Ovary (tissue), 9 donors: ENCODE results near the gene ROPN1B. TPM values are rescaled to one million over a fixed set of nuclear protein-coding genes. Genes with fewer than 3 reads are reported as not detected.
"Not testable (repeated sequence)": the region's sequence is repeated elsewhere in the genome, so short reads cannot be mapped to it uniquely, and the experiment has no call there.

Experiments used
- DNase-seq, 5 donors: peaks; one replicate each; pipeline ENCODE4 v3.0.0-alpha.2; 2019 to 2020
- H3K27ac ChIP-seq, 2 donors: fragments of 200-600 bp; one replicate each; pipeline versions ENCODE4 v1.5.1 to v1.8.0; 2019 to 2022
- H3K27me3 ChIP-seq: fragments of 200-600 bp; one replicate; pipeline ENCODE4 v1.8.0; 2022
- H3K36me3 ChIP-seq: fragments of 200-600 bp; sonication (generic); one replicate; pipeline ENCODE4 v1.5.1; 2019
- H3K4me1 ChIP-seq: one replicate; pipeline ENCODE4 v1.8.1; 2013; ENCODE audit warnings: mild to moderate bottlenecking, moderate library complexity; ENCODE audit not compliant: insufficient read depth
- H3K4me3 ChIP-seq: fragments of 200-600 bp; sonication (generic); one replicate; pipeline ENCODE4 v1.5.1; 2017
- H3K9me3 ChIP-seq, 2 donors: fragments of 200-600 bp in 1 of 2; sonication (generic) in 1 of 2; one replicate each; pipeline versions ENCODE4 v1.5.1 to v1.8.1; 2013 to 2019; ENCODE audit warnings: mild to moderate bottlenecking in 1 of 2, moderate library complexity in 1 of 2
- EP300 ChIP-seq: sonication (generic); formaldehyde crosslinking; IDR thresholded peaks from one replicate; pipeline ENCODE4 v1.6.1; 2017; ENCODE audit warnings: antibody characterized with exemption
- POLR2A ChIP-seq: fragments of 450-650 bp; IDR thresholded peaks from one replicate; pipeline ENCODE4 v1.6.1; 2017; ENCODE audit warnings: antibody characterized with exemption, mild to moderate bottlenecking, moderate library complexity
- WGBS, 3 donors: extraction: QIAGEN DNeasy Blood & Tissue Kit in 1 of 3; methylation state at CpG; one replicate each; pipeline versions ENCODE4 v1.1.5 to v1.1.7; 2013 to 2017; 5-methylcytosine and 5-hydroxymethylcytosine counted together
- intact Hi-C, 4 donors: fragments of 100-400 bp; cut with DNase I; formaldehyde crosslinking; loops; one replicate each; pipeline versions ENCODE4 v1.11.0 to v1.15.1; 2022 to 2023
- polyA plus RNA-seq, 2 donors: library from polyadenylated mRNA; stranded (reverse); fragments of 200-250 nt in 1 of 2; fragments of 350-450 nt in 1 of 2; fragmentation: Illumina TruSeq in 1 of 2; extraction: RNeasy Lipid Tissue Mini Kit (QIAGEN cat#74804) in 1 of 2; gene quantifications; one replicate each; pipeline ENCODE4 v1.2.3, GENCODE V29; 2013 to 2014
- total RNA-seq, 7 donors: library from RNA; depleted of rRNA in 2 of 7; stranded (reverse); fragments of >200 nt in 2 of 7; fragmentation: NEBNext Ultra II Directional in 3 of 7; extraction: Animal tissue kit (Norgen Biotek cat#: 25700) in 3 of 7; gene quantifications; one replicate each; pipeline versions ENCODE4 v1.1.0 to v1.2.4, GENCODE V29; 2016 to 2023
- TF ChIP-seq, protein P1 (sequence below), 3 donors: fragments of 450-650 bp in 2 of 3; fragments of 200-600 bp in 1 of 3; IDR thresholded peaks; one replicate each; pipeline versions ENCODE4 v1.5.1 to v1.8.0; 2016 to 2022; ENCODE audit warnings: antibody characterized with exemption in 3 of 3, mild to moderate bottlenecking in 1 of 3
- donor health status: DM: no; HTN: no; CAD: no; lungs with moderate emphysema.
- donor health status: DM: no; HTN: no; CAD: no.
- donor health status: Bipolar disorder and iron deficiency.
- donor health status: DM: yes; HTN: yes; CAD: no.
- donor health status: DM: no; HTN: no; CAD: no.
- donor health status: DM: yes; HTN: yes; CAD: no.

The ROPN1B gene
- total and polyA plus RNA-seq, 9 donors = 0.23 TPM; not detected in 8

DNA sequence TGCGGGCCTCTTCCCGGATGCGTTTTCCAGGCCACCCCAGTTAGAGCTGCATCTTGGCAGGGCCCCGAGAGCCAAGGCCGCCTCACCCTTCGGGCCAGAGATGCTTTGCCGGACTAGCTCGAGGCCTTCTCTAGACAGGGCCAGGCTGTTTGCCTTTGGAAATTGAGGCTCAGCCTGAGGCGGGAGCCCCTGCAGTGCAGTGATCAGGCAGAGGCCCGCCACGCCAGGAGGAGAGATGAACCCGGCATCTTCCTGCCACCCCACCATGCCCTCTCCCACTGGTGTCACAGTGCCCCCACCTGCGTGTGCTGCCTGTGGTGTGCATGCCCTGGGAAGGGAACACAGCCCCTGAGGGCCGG, 8.9 kb upstream of the ROPN1B start:
- Histone ChIP-seq H3K36me3 (no peaks in the 10 kb centered on the region), H3K27me3 (no peaks in the 10 kb centered on the region), H3K4me1 (no peaks in the 10 kb centered on the region), H3K27ac (no peak overlapping the region), H3K9me3 (no peaks in the 10 kb centered on the region), H3K4me3 (no peak overlapping the region)
- 93 to 98% (median 96%) methylated on average over 12 to 14 of the region's 14 CpGs for WGBS, 3 donors
- TF ChIP-seq, protein P1, sequence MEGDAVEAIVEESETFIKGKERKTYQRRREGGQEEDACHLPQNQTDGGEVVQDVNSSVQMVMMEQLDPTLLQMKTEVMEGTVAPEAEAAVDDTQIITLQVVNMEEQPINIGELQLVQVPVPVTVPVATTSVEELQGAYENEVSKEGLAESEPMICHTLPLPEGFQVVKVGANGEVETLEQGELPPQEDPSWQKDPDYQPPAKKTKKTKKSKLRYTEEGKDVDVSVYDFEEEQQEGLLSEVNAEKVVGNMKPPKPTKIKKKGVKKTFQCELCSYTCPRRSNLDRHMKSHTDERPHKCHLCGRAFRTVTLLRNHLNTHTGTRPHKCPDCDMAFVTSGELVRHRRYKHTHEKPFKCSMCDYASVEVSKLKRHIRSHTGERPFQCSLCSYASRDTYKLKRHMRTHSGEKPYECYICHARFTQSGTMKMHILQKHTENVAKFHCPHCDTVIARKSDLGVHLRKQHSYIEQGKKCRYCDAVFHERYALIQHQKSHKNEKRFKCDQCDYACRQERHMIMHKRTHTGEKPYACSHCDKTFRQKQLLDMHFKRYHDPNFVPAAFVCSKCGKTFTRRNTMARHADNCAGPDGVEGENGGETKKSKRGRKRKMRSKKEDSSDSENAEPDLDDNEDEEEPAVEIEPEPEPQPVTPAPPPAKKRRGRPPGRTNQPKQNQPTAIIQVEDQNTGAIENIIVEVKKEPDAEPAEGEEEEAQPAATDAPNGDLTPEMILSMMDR (IDR thresholded peaks at IDR 0.05) = no peak
- TF ChIP-seq EP300 (no peak), POLR2A (no peak)
- DNase-seq = no peak
- intact Hi-C loops = no loop called here

GRCh38 chr3:125960456-125961288, 8.3 kb upstream of the ROPN1B start:
- TF ChIP-seq, protein P1 (IDR thresholded peaks at IDR 0.05) = no peak
- no peak for TF ChIP-seq POLR2A
- TF ChIP-seq EP300 = no peak
- Histone ChIP-seq H3K27me3 (no peaks in the 10 kb centered on the region), H3K36me3 (no peaks in the 10 kb centered on the region), H3K27ac (no peak overlapping the region), H3K9me3 (no peaks in the 10 kb centered on the region), H3K4me3 (no peak overlapping the region), H3K4me1 (no peaks in the 10 kb centered on the region)
- 84 to 90% (median 86%) methylated on average over 10 to 11 of the region's 11 CpGs for WGBS, 3 donors
- intact Hi-C loops = no loop called here
- DNase-seq = no peak

DNA sequence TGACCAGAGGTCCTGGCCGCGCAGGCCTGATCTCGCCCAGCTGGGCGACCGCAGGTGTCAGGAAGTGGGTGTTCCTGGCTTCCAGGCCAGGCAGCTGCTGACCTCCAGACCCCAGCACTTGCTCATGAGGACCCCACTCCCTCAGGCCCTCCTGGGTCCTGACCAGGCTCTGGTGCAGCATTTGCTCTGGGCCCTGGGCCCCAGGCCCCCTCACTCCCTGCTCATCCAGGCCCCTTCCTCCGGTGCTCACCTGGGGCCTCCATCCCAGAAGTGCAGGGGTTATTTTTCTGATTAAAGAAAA, 7.7 kb upstream of the ROPN1B start:
- H3K27me3 ChIP-seq = no peaks in the 10 kb centered on the region
- H3K27ac ChIP-seq = no peak overlapping the region
- H3K36me3 ChIP-seq = no peaks in the 10 kb centered on the region
- WGBS, 3 donors = 58 to 89% (median 79%) methylated on average over 6 of the region's 6 CpGs
- H3K4me3 ChIP-seq = no peak overlapping the region
- DNase-seq = no peak
- H3K4me1 ChIP-seq = no peaks in the 10 kb centered on the region
- H3K9me3 ChIP-seq = no peaks in the 10 kb centered on the region
- intact Hi-C loops = no loop called here
- TF ChIP-seq POLR2A (no peak), EP300 (no peak)
- TF ChIP-seq, protein P1 (IDR thresholded peaks at IDR 0.05) = no peak

DNA sequence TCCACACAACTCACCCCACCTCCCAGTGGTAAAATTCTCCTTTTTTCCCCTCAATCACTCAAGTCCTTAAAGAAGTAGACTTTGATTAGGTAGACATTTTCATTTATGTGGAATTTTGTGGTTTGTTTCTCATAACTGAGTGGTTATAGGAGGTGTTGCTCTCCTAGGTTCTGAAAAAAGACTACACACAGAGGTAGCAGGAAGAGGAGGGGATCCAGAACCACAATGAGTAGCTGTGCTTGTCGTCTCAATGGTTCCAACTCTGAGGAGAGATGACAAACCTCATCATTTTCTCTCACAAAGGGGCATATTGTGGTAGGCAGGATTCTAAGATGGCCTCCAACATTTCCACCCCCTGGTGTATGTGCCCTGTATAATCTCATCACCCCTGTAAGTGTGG, 5.1 kb upstream of the ROPN1B start:
- DNase-seq, H3K27me3 ChIP-seq, intact Hi-C loops, H3K4me3 ChIP-seq, H3K4me1 ChIP-seq, H3K27ac ChIP-seq, H3K9me3 ChIP-seq, H3K36me3 ChIP-seq: not testable (repeated sequence)
- 57 to 84% (median 66%) methylated on average over 1 of the region's 1 CpG for WGBS, 3 donors

- H3K9me3 ChIP-seq = no peaks in the 10 kb centered on the region
- no peaks in the 10 kb centered on the region for H3K36me3 ChIP-seq
- intact Hi-C loops = no loop called here
- no peak overlapping the region for H3K4me3 ChIP-seq
- WGBS, 3 donors = 91 to 92% (median 92%) methylated on average over 3 of the region's 3 CpGs
- DNase-seq = no peak
- no peaks in the 10 kb centered on the region for H3K27me3 ChIP-seq
- no peaks in the 10 kb centered on the region for H3K4me1 ChIP-seq
- H3K27ac ChIP-seq = no peak overlapping the region
- TF ChIP-seq, protein P1 (IDR thresholded peaks at IDR 0.05) = no peak
- TF ChIP-seq EP300 (no peak), POLR2A (no peak)
Observed at GRCh38 chr3:125965505-125965904, 3.5 kb upstream of the ROPN1B start.
